ENCODE results near the gene MRPS6. TPM values are rescaled to one million over a fixed set of nuclear protein-coding genes. Genes with fewer than 3 reads are reported as not detected.

The MRPS6 gene
- total RNA-seq, 1 experiment from 2014 or later, result 32.8 TPM

- no peaks in the 10 kb centered on the region for H3K27me3 ChIP-seq (ENCODE audit: low read length)
- no peak for DNase-seq
- no peak overlapping the region for H3K4me3 ChIP-seq (ENCODE audit: low read length)
- no TSS peak for BruUV-seq (replicated peaks)
- H3K9me2 ChIP-seq (replicated peaks; ENCODE audit: low read length), result no peaks in the 10 kb centered on the region
- no peaks in the 10 kb centered on the region for H3F3A ChIP-seq (ENCODE audit: low read length, unreplicated experiment)
- peaks cover 45% of the 10 kb centered on the region for H3K36me3 ChIP-seq (ENCODE audit: low read depth, low read length)
- ATAC-seq, result no peak
- H4K20me1 ChIP-seq (ENCODE audit: low read length), result peaks cover 34% of the 10 kb centered on the region
- H3K27ac ChIP-seq (ENCODE audit: low read length), result no peak overlapping the region
- ChIA-PET POLR2A (ENCODE audit: unreplicated experiment) (no interaction called here), CTCF (interaction anchor here (0.7 kb wide), 1 partner anchor 154 kb away, joined by 3 read pairs; no protein-coding TSS in a partner anchor)
- TF ChIP-seq EZH2 (IDR thresholded peaks at IDR 0.05; ENCODE audit: low read length, unreplicated experiment), result no peak
- no peak for TF ChIP-seq EZH2phosphoT487 (IDR thresholded peaks at IDR 0.05; ENCODE audit: borderline replicate concordance, low read length)
- TF ChIP-seq CTCF (conservative IDR thresholded peaks at IDR 0.05; ENCODE audit: low read depth, low read length), result no peak
- no peak overlapping the region for H3K9ac ChIP-seq (ENCODE audit: low read length)
- H3K4me2 ChIP-seq (ENCODE audit: low read length), result no peak overlapping the region
- intact Hi-C loops (cut with micrococcal nuclease), result loop anchor here (5.0 kb wide), 1 partner anchor 124 kb away; no protein-coding TSS in a partner anchor
- peaks cover 97% of the 10 kb centered on the region for H3K79me2 ChIP-seq (ENCODE audit: low read length)
- no peaks in the 10 kb centered on the region for H3K9me3 ChIP-seq (ENCODE audit: low read length)
- H3K4me1 ChIP-seq (ENCODE audit: insufficient read depth, low read length), result peaks cover 18% of the 10 kb centered on the region
- no peak overlapping the region for H2AFZ ChIP-seq (ENCODE audit: low read length)
Measured at GRCh38 chr21:34083357-34083756, 10.0 kb downstream of the MRPS6 start.

DNA sequence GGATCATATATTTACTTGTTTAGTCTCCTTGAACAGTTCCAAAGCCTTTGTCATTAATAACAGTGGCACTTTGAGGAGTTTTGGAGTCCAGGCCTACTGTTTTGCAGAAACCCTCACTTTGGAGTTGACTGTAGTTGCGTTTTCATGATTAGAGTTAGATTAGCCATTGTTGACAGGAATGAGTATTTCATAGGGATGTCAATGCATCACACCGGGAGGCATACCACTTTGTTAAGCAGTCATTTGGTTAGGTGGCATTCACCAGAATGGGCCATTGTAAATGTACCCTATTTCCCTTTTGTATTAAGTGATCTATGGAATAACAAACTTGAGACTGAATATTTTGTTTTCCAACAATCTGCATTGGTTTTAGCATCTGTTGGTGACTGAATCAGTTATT, 11.8 kb downstream of the MRPS6 start:
- Histone ChIP-seq H3K9me3 (ENCODE audit: low read length) (no peaks in the 10 kb centered on the region), H3K4me3 (ENCODE audit: low read length) (no peak overlapping the region), H3K27me3 (ENCODE audit: low read length) (no peaks in the 10 kb centered on the region), H3K4me1 (ENCODE audit: insufficient read depth, low read length) (peaks cover 4% of the 10 kb centered on the region), H3K9ac (ENCODE audit: low read length) (no peak overlapping the region), H3K79me2 (ENCODE audit: low read length) (peaks cover 100% of the 10 kb centered on the region), H3K27ac (ENCODE audit: low read length) (no peak overlapping the region), H3F3A (ENCODE audit: low read length, unreplicated experiment) (no peaks in the 10 kb centered on the region), H3K9me2 (replicated peaks; ENCODE audit: low read length) (no peaks in the 10 kb centered on the region), H3K4me2 (ENCODE audit: low read length) (no peak overlapping the region), H4K20me1 (ENCODE audit: low read length) (peaks cover 32% of the 10 kb centered on the region), H3K36me3 (ENCODE audit: low read depth, low read length) (peaks cover 38% of the 10 kb centered on the region), H2AFZ (ENCODE audit: low read length) (no peak overlapping the region)
- ATAC-seq (no peak), DNase-seq (no peak)
- ChIA-PET POLR2A (ENCODE audit: unreplicated experiment) (no interaction called here), CTCF (no interaction called here)
- BruUV-seq (replicated peaks), result no TSS peak
- intact Hi-C loops (cut with micrococcal nuclease), result no loop called here
- TF ChIP-seq EZH2phosphoT487 (IDR thresholded peaks at IDR 0.05; ENCODE audit: borderline replicate concordance, low read length) (no peak), EZH2 (IDR thresholded peaks at IDR 0.05; ENCODE audit: low read length, unreplicated experiment) (no peak), CTCF (conservative IDR thresholded peaks at IDR 0.05; ENCODE audit: low read depth, low read length) (no peak)

GRCh38 chr21:34086887-34087306, 13.5 kb downstream of the MRPS6 start:
- Histone ChIP-seq H3K9ac (ENCODE audit: low read length) (no peak overlapping the region), H3K36me3 (ENCODE audit: low read depth, low read length) (peaks cover 35% of the 10 kb centered on the region), H3F3A (ENCODE audit: low read length, unreplicated experiment) (no peaks in the 10 kb centered on the region), H3K27me3 (ENCODE audit: low read length) (no peaks in the 10 kb centered on the region), H4K20me1 (ENCODE audit: low read length) (peaks cover 43% of the 10 kb centered on the region), H3K9me2 (replicated peaks; ENCODE audit: low read length) (no peaks in the 10 kb centered on the region), H3K4me1 (ENCODE audit: insufficient read depth, low read length) (no peaks in the 10 kb centered on the region), H3K27ac (ENCODE audit: low read length) (no peak overlapping the region), H3K79me2 (ENCODE audit: low read length) (peaks cover 100% of the 10 kb centered on the region), H3K4me2 (ENCODE audit: low read length) (no peak overlapping the region), H3K9me3 (ENCODE audit: low read length) (no peaks in the 10 kb centered on the region), H3K4me3 (ENCODE audit: low read length) (no peak overlapping the region), H2AFZ (ENCODE audit: low read length) (no peak overlapping the region)
- POLR2A ChIA-PET (ENCODE audit: unreplicated experiment), result no interaction called here
- TF ChIP-seq EZH2phosphoT487 (IDR thresholded peaks at IDR 0.05; ENCODE audit: borderline replicate concordance, low read length), result no peak
- no peak for TF ChIP-seq EZH2 (IDR thresholded peaks at IDR 0.05; ENCODE audit: low read length, unreplicated experiment)
- no peak for TF ChIP-seq CTCF (conservative IDR thresholded peaks at IDR 0.05; ENCODE audit: low read depth, low read length)
- intact Hi-C loops (cut with micrococcal nuclease), result no loop called here
- CTCF ChIA-PET, result no interaction called here
- DNase-seq, result no peak
- BruUV-seq (replicated peaks), result no TSS peak
- no peak for ATAC-seq

Measured in PC-3 (cell line).